GM18868 (cell line): Measurements from ENCODE around the gene VTI1B.
"Not testable (repeated sequence)": the region's sequence is repeated elsewhere in the genome, so short reads cannot be mapped to it uniquely, and the experiment has no call there.

ENCODE experiments used
- ATAC-seq: cut with Tn5 transposase; IDR thresholded peaks from one replicate; pipeline ENCODE4 v1.9.1; 2021; ENCODE audit warnings: mild to moderate bottlenecking, moderate library complexity; ENCODE audit not compliant: unreplicated experiment

Gene VTI1B

GRCh38 chr14:67674480-67675218 is at the start of gene VTI1B:
VTI1B (minus strand) TSS chr14:67674632; CDS start chr14:67674489, 143 bp downstream.
- ATAC-seq: peak; percentile 92

- ATAC-seq: no peak
Measured at GRCh38 chr14:67722293-67722692, 47.9 kb upstream of the VTI1B start.

GRCh38 chr14:67721875-67722274 is 47.4 kb upstream of the VTI1B start:
- no peak for ATAC-seq

GRCh38 chr14:67719866-67720265 is 45.4 kb upstream of the VTI1B start:
- ATAC-seq: no peak

- ATAC-seq: not testable (repeated sequence)
Measured at GRCh38 chr14:67719385-67719784, 45.0 kb upstream of the VTI1B start.

- ATAC-seq: no peak
Measured at GRCh38 chr14:67718265-67718664, 43.8 kb upstream of the VTI1B start.

- ATAC-seq: no peak
Measured at GRCh38 chr14:67717048-67717447, 42.6 kb upstream of the VTI1B start.

GRCh38 chr14:67710209-67710608 is 35.8 kb upstream of the VTI1B start:
- no peak for ATAC-seq

GRCh38 chr14:67709796-67710195 is 35.4 kb upstream of the VTI1B start:
- not testable (repeated sequence) for ATAC-seq

- ATAC-seq: not testable (repeated sequence)
Measured at GRCh38 chr14:67709346-67709745, 34.9 kb upstream of the VTI1B start.

- ATAC-seq: no peak
Measured at GRCh38 chr14:67705211-67705610, 30.8 kb upstream of the VTI1B start.

GRCh38 chr14:67704484-67705089 is 30.2 kb upstream of the VTI1B start:
- ATAC-seq: peak; percentile 50

GRCh38 chr14:67703997-67704396 is 29.6 kb upstream of the VTI1B start:
- no peak for ATAC-seq

- ATAC-seq: not testable (repeated sequence)
Measured at GRCh38 chr14:67701492-67701891, 27.1 kb upstream of the VTI1B start, which contains the start of gene RDH12. RDH12 (plus strand) TSS chr14:67701886; CDS start chr14:67722643, 20,757 bp downstream.

- no peak for ATAC-seq
Measured at GRCh38 chr14:67698179-67698578, 23.7 kb upstream of the VTI1B start.

GRCh38 chr14:67697006-67697405 is 22.6 kb upstream of the VTI1B start:
- ATAC-seq: no peak

- peak; percentile 86 for ATAC-seq
Measured at GRCh38 chr14:67695394-67695949, 21.0 kb upstream of the VTI1B start, which contains the start of gene RDH11. RDH11 (minus strand) TSS chr14:67695764; CDS start chr14:67695703, 61 bp downstream.

- ATAC-seq: peak; percentile 93
Measured at GRCh38 chr14:67694791-67695393, 20.5 kb upstream of the VTI1B start.

GRCh38 chr14:67690011-67690410 is 15.6 kb upstream of the VTI1B start:
- ATAC-seq: no peak

GRCh38 chr14:67683842-67684241 is 9.4 kb upstream of the VTI1B start:
- no peak for ATAC-seq

- no peak for ATAC-seq
Measured at GRCh38 chr14:67680941-67681340, 6.5 kb upstream of the VTI1B start.
